Osteoblast (primary cell): ENCODE measurements around the gene DENND5A. TPM values are rescaled to one million over a fixed set of nuclear protein-coding genes. Genes with fewer than 3 reads are reported as not detected.
"Not testable (repeated sequence)": the region's sequence is repeated elsewhere in the genome, so short reads cannot be mapped to it uniquely, and the experiment has no call there.

Experiments
- DNase-seq: peaks from one replicate; pipeline ENCODE4 v3.0.0; 2011; ENCODE audit warnings: low spot score, mixed read lengths; ENCODE audit not compliant: insufficient read length; ENCODE audit errors: missing footprints
- H2AFZ ChIP-seq: 2 replicates; pipeline ENCODE4 v1.6.0; 2011; ENCODE audit warnings: mild to moderate bottlenecking, low read length
- H3K27ac ChIP-seq: 2 replicates; pipeline ENCODE4 v1.5.1; 2011; ENCODE audit warnings: mild to moderate bottlenecking, low read depth, low read length, moderate library complexity
- H3K27me3 ChIP-seq: 2 replicates; pipeline ENCODE4 v1.6.0; 2012; ENCODE audit warnings: mild to moderate bottlenecking, control low read depth, inconsistent platforms, low read length, moderate library complexity; ENCODE audit not compliant: insufficient read depth
- H3K36me3 ChIP-seq: 2 replicates; pipeline ENCODE4 v1.5.1; 2011; ENCODE audit warnings: mild to moderate bottlenecking, low read length, control low read depth, moderate library complexity; ENCODE audit not compliant: insufficient read depth
- H3K4me1 ChIP-seq: 2 replicates; pipeline ENCODE4 v1.5.1; 2011; ENCODE audit warnings: mild to moderate bottlenecking, low read length, control low read depth, moderate library complexity; ENCODE audit not compliant: insufficient read depth
- H3K4me2 ChIP-seq: 2 replicates; pipeline ENCODE4 v1.6.0; 2011; ENCODE audit warnings: mild to moderate bottlenecking, low read length; ENCODE audit not compliant: insufficient read depth
- H3K4me3 ChIP-seq: fragments of 200-600 bp; sonication (generic); 3 replicates; pipeline ENCODE4 v1.5.1; 2012; ENCODE audit warnings: mild to moderate bottlenecking, low read length, inconsistent platforms; ENCODE audit not compliant: insufficient read depth
- H3K79me2 ChIP-seq: 2 replicates; pipeline ENCODE4 v1.6.0; 2012; ENCODE audit warnings: mild to moderate bottlenecking, low read length, control low read depth, inconsistent platforms; ENCODE audit not compliant: insufficient read depth
- H3K9me3 ChIP-seq: 2 replicates; pipeline ENCODE4 v1.5.1; 2011; ENCODE audit warnings: low read depth, low read length, control low read depth
- H4K20me1 ChIP-seq: 2 replicates; pipeline ENCODE4 v1.6.0; 2012; ENCODE audit warnings: mild to moderate bottlenecking, low read length, control low read depth; ENCODE audit not compliant: insufficient read depth
- total RNA-seq: library from RNA; depleted of rRNA; stranded (reverse); fragments of >200 nt; gene quantifications from 2 replicates; pipeline ENCODE4 v1.2.3, GENCODE V29; 2012
- TF ChIP-seq, protein P1 (sequence below): IDR thresholded peaks from 2 replicates; pipeline ENCODE4 v1.5.1; 2011; ENCODE audit warnings: mild to moderate bottlenecking, low read depth, low read length, moderate library complexity; ENCODE audit errors: extremely low read depth

Gene DENND5A
- total RNA-seq, 1 donor, result 183 TPM

DNA sequence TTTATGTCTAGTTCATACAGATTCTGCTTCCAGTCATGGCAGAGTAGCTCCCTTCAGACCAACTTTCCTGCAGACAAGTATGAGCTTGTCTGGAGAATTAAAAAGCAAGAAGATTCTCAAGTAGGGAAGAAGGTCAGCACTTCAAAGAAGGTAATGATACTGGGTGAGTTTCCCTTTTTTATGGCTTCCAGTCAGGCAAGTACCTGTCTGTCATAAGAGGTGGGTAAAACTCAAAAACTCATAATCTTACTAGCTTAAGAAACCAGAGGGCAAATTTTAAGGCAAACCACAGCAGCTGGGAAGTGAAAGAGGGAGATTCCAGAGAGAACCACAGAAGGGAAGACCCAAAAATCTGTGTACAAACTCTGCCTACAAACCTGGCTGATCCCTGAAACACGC, 54.2 kb downstream of the DENND5A start:
- DNase-seq, result no peak
- TF ChIP-seq, protein P1, sequence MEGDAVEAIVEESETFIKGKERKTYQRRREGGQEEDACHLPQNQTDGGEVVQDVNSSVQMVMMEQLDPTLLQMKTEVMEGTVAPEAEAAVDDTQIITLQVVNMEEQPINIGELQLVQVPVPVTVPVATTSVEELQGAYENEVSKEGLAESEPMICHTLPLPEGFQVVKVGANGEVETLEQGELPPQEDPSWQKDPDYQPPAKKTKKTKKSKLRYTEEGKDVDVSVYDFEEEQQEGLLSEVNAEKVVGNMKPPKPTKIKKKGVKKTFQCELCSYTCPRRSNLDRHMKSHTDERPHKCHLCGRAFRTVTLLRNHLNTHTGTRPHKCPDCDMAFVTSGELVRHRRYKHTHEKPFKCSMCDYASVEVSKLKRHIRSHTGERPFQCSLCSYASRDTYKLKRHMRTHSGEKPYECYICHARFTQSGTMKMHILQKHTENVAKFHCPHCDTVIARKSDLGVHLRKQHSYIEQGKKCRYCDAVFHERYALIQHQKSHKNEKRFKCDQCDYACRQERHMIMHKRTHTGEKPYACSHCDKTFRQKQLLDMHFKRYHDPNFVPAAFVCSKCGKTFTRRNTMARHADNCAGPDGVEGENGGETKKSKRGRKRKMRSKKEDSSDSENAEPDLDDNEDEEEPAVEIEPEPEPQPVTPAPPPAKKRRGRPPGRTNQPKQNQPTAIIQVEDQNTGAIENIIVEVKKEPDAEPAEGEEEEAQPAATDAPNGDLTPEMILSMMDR, result no peak
- H4K20me1 ChIP-seq, result peaks cover 24% of the 10 kb centered on the region
- peaks cover 42% of the 10 kb centered on the region for H3K4me1 ChIP-seq
- no peaks in the 10 kb centered on the region for H3K27me3 ChIP-seq
- peak overlapping the region; percentile 44 for H3K27ac ChIP-seq
- H3K9me3 ChIP-seq, result no peaks in the 10 kb centered on the region
- H3K79me2 ChIP-seq, result peaks cover 96% of the 10 kb centered on the region
- H2AFZ ChIP-seq, result no peak overlapping the region
- no peak overlapping the region for H3K4me3 ChIP-seq
- H3K36me3 ChIP-seq, result no peaks in the 10 kb centered on the region
- H3K4me2 ChIP-seq, result no peak overlapping the region

DNA sequence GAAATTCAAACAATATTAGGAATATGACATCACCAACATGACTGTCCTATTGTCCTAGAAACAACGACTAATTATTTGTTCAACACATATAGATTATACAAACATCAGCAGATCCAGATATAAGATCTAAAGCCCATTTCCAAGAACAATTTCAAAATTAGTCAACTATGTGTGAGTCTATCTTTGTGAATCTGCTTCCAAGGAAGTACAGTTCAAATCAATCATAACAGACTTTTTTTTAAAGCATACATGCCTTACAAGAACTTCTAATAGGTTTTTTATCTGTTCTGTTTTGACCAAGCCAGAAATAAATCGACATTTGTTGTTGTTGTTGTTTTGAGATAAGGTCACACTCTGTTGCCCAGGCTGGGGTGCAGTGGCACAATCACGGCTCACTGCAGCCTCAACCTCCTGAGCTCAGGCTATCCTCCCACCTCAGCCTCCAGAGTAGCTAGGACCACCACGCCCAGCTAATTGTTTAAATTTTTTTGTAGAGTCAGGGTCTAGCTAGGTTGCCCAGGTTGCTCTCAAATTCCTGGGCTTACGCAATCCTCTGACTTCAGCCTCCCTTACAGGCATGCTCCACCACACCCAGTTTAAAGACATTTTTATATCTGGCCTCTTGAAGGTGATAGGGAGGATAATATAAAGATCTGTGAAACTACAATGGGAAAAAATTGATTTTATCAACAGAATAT, 54.8 kb downstream of the DENND5A start:
- Histone ChIP-seq H3K36me3 (no peaks in the 10 kb centered on the region), H3K9me3 (no peaks in the 10 kb centered on the region), H3K4me1 (peaks cover 45% of the 10 kb centered on the region), H3K4me2 (no peak overlapping the region), H4K20me1 (peaks cover 26% of the 10 kb centered on the region), H3K27me3 (no peaks in the 10 kb centered on the region), H3K79me2 (peaks cover 96% of the 10 kb centered on the region), H3K27ac (peak overlapping the region; percentile 44), H3K4me3 (no peak overlapping the region), H2AFZ (no peak overlapping the region)
- TF ChIP-seq, protein P1, result no peak
- DNase-seq, result no peak

DNA sequence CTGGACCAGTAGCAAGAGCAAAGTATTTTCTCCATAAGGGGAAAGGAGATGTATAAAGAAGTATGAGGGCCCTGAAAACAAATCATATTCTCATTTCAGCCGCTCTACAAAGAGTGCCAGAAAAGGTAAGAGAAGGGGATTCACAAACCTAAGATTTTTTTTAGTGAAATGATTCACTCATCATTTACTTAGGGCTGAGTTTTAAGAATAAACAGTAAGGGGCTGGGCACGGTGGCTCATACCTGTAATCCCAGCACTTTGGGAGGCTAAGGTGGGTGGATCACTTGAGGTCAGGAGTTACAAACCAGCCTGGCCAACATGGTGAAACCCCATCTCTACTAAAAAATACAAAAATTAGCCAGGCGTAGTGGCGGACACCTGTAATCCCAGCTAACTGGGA, 55.5 kb downstream of the DENND5A start:
- H3K9me3 ChIP-seq, H3K27ac ChIP-seq, H3K4me3 ChIP-seq, H3K4me2 ChIP-seq, H3K27me3 ChIP-seq, H2AFZ ChIP-seq, DNase-seq, H3K36me3 ChIP-seq: not testable (repeated sequence)
- peaks cover 38% of the 10 kb centered on the region for H3K4me1 ChIP-seq
- H3K79me2 ChIP-seq, result peaks cover 95% of the 10 kb centered on the region
- H4K20me1 ChIP-seq, result peaks cover 26% of the 10 kb centered on the region

DNA sequence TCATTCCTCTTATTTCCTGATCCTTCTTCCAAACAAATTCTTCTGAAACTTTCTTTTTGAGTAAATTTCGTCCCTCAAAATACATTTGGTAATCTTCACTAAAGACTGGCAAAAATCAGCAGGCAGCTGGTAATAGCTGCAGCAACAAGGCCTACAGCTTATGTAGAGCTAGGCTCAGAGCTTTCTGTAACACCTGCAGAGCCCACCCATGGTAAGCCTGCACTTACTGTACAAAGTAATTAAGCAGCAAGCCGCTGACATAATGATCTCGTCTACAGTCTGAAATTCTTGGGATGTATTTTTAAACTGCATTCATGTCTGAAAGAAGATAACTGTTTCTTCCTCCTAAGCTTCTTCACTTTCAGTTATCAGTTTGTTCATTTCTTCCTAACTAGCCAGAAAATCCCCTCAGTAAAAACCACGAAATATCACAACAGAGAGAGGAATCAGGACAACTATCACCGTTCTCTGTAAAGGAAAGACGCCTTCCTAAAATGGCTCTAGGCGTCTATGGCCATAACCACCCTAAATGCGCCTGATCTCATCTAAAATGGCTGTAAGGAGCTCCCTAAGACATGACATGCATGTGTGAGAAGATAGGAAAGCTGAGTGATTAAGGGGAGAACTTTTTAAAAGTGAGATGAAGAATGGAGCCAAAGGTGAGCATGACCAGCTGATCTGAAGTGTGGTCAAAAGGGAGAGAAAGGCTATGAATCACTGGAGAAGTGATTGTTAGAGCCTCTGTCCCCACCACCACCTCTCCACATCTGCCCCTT, 56.2 kb downstream of the DENND5A start:
- Histone ChIP-seq H3K27me3 (no peaks in the 10 kb centered on the region), H3K79me2 (peaks cover 95% of the 10 kb centered on the region), H3K36me3 (peaks cover 11% of the 10 kb centered on the region), H3K27ac (peak overlapping the region; percentile 17), H4K20me1 (peaks cover 26% of the 10 kb centered on the region), H3K4me3 (no peak overlapping the region), H3K4me1 (peaks cover 38% of the 10 kb centered on the region), H3K9me3 (no peaks in the 10 kb centered on the region), H3K4me2 (no peak overlapping the region), H2AFZ (no peak overlapping the region)
- no peak for DNase-seq
- TF ChIP-seq, protein P1, result no peak
